HG02840 (cell line): ENCODE measurements around the gene PKIG.
"Not testable (repeated sequence)": the region's sequence is repeated elsewhere in the genome, so short reads cannot be mapped to it uniquely, and the experiment has no call there.

ENCODE experiments used
- ATAC-seq: cut with Tn5 transposase; IDR thresholded peaks from one replicate; pipeline ENCODE4 v1.9.1; 2021; ENCODE audit warnings: mild to moderate bottlenecking, moderate library complexity, moderate number of reproducible peaks; ENCODE audit not compliant: unreplicated experiment, low FRiP score

PKIG gene

DNA sequence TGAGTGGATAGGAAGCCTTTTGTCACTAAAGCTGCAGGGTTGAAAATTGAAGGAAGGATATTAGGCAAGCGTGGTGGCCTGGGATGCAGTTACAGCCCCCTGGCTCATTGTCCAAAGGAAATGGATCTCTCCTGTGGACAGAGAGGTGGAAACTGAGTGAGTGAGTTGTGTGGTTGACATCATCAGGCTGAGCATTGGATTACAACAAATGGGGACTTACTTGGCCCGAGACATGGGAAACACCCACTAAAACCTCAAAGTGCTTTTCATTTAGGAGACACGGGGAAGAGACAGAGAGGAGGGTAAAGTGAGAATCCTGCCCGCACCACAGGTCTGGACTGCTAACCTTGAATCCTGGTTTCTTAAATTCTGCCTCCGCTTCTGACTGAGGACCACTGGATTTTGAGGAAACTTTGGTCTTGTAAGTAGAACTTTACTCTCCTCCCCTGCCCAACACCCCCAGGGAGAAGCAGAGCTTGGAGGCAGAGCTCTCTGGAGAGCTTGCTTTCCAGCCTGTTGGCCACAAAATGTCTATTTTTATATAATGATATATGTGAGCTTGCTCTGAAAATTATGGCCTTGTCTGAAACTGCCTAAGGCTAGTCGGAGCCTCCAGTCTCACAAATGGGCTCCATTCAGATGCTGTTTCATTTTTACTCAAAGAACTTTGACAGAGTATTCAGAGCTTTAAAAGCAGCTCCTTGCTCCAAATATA is at the start of gene PKIG:
TSS of gene PKIG (plus strand) at position 269 of the 715 bp plus-strand sequence. CDS start 31,978 bp downstream, outside the sequence.
- ATAC-seq = no peak

DNA sequence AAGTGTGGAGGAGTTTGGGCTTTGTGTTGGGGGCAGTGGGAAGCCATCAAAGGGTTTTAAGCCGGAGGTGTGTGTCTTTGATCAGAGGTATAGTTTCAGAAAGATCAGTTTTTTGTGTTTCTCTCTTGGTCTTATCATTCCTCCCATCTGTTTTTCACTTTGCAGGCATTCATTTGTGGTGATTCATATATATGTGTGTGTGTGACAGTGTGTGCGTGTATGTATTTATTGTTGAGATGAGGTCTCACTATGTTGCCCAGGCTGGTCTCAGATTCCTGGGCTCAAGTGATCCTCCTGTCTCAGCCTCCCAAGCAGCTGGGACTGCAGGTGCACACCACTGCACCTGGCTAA is 49.4 kb upstream of the PKIG start:
- ATAC-seq = no peak

- no peak for ATAC-seq
Measured at GRCh38 chr20:44533928-44534327, 48.5 kb upstream of the PKIG start.

- no peak for ATAC-seq
Measured at GRCh38 chr20:44536175-44536574, 46.2 kb upstream of the PKIG start.

DNA sequence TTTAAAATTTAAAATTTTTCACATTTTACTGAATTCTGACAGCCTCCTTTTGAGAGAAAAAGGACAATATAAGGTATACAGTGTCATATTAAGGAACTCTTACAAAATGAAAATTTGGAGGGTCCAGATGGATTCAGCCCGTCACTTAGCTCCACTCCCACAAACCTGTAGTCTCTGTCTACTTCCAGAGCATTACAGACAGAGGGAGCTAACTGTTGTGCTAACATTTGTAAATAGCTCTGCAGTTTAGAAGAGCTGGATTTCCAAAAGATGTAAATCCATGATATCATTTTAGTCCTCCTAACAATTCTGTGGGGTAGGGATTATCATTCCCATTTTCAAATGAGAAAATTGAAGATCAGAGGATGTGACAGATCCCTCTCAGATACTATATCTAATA is 44.4 kb upstream of the PKIG start:
- no peak for ATAC-seq

GRCh38 chr20:44540834-44541233 is 41.5 kb upstream of the PKIG start:
- ATAC-seq = no peak

DNA sequence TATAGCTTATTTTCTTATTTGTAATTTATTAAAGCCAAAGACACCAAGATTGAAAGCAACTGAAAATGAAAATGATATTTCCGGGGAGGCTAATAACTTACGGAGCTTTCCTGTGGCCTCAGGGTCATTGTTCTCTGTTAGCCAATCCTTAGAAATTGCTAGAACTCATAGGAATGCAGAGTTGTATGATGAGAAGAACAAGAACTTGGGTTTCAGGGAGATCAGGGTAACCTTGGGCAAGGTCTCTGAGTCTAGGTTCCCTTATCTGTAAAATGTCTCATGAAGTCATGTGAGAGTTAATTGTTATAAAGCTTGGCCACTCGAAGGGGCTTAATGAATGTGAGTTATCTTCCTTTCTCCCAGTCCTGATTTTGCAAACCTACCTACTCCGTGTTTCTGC is 40.4 kb upstream of the PKIG start:
- ATAC-seq = no peak

DNA sequence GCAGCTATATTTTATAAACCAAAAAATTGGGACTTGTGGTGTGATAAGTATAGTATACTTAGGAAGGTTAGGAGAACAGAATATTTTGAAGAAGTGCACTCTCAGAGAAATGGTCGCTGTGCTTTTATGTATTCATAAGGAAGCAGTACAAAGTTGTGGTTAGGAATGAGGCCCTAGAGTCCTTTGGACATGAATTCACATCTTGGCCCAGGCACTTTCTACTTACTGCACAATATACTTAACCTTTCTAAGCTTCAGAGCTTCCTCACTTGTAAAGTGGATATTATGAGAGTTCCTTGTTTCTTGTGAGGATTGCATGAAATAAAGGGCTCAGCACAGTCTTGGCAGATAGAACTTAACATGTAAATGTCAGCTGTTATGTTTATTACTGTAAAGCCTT is 39.5 kb upstream of the PKIG start:
- no peak for ATAC-seq

DNA sequence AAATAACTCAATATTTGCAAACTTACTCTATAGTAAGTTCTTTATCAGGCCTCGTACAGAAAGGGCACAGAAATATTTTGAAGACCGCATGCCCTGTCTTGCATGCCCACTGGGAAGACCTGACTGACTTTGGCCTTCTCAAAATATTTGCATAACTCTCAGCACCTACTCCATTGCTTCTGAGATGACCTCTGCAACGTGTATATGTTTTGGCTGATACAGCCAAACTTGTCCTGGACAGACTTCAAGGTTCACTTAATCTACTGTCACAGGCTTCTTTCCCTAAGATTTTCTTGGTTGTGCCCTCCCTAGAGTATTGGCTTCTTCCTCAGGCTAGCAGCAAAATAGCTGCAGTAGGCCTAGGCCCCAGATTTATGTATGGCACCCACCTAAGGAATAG is 39.0 kb upstream of the PKIG start:
- no peak for ATAC-seq

GRCh38 chr20:44544263-44544662 is 38.1 kb upstream of the PKIG start:
- no peak for ATAC-seq

- no peak for ATAC-seq
Measured at GRCh38 chr20:44547419-44547818, 35.0 kb upstream of the PKIG start.

DNA sequence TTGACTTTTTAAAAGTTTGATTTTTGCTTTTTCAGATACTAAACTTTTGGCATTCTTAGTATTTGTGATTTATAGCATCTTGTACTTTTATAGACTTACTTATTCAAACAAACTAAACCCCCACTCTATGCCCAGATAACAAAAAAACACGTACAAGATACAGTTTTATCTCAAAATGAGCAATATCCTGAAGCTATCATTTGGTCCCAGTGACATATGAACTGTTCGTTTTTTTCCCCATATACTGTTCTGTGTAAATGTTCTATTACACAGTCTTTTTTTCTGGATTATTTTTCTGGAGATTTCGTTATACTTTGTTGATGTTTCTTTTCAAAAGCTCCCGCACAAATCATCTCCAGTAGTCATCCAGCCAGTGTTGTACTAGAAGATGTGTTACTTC is 33.3 kb upstream of the PKIG start:
- ATAC-seq = no peak

GRCh38 chr20:44552050-44552449 is 30.3 kb upstream of the PKIG start:
- no peak for ATAC-seq

DNA sequence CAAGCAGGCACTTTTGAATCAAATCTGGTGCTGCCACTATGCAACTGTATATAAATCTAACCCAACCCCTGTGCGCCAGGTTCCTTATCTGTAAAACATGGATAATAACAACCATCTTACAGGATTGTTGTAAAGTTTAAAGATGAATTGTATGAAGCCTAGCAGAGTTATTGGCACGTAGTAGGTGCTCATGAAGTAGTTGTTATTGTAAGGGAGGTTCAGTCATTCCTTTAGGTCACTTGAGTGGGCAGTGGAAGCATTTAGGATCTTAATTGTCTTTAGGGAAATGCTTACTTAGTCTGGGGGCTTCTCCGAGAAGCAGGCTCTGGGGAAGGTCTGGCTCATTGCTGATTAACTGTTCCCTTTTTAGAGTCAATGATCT is 29.8 kb upstream of the PKIG start:
- no peak for ATAC-seq

DNA sequence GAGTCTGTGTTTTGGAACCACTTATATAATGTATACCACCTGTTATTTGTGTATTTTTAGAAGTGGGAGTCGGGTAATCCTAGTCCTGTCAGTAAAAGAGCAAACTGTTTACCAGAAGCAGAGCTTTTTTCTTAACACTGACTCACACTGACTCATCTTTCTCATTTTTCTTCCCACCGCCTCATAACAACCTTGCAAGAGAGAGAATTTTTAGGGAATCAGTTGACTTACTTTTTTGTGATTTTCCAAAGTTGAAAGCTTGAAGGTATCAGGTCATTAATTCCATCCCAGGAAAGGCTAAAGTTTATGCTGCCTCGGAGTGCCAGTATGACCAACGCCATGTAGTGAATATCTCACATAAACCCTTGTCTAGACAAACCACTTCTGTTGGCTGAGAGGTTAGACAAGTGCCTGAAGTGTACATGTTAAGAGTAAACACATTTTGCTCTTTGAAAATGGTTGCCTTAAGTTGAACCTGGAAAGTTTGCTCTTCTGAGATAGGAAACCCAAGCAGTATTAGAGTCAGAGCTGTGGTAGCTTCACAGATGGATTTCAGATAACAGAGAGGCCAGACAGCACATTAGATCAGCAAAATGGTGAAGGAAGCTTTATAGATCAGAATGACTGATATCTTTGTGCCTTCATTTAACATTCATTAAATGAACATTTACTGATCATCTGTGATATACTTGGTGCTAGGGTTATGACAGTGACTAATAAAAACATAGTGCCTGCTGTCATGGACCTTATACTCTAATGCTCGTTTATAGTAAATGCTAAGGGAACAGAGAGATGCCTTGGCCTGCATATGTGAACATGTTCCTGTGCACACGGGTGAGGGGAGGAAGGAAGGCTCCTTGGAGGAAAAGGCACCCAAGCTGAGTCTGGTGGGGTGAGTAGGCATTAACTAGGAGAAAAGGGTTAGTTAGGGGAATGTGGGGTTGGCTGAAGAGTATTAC is 29.1 kb upstream of the PKIG start:
- ATAC-seq = no peak

DNA sequence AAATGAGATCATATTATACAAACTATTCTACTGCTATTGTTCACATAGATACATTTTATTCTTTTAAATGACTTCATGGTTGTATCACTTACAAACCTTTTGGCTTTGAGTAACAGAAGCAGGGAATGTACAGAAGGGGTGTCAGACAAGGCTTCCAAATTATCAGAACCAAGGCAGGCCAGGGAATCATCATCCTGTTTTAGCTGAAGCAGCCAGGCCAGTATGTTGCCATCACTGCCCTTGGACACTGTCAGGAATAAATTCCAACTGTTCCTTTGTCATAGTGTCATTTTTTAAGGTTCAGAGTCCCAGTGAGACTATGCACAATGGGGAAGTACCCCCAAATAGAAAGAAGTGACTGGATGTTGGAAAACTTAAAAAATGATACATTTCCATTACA is 23.1 kb upstream of the PKIG start:
- ATAC-seq = no peak

GRCh38 chr20:44560229-44560628 is 22.1 kb upstream of the PKIG start:
- ATAC-seq = no peak

DNA sequence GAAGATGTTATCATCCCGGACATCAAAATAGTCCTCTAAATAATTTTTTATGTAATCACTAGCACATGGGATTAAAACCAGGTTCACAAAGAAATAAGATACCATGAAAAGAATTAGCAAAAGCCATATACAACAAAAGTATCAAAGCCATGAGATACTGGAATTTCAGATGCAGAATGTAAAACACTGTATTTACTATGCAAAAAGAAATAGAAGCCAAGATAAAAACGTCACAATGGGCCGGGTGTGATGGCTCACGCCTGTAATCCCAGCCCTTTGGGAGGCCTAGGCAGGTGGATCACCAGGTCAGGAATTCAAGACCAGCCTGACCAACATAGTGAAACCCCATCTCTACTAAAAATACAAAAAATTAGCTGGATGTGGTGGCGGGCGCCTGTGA is 21.6 kb upstream of the PKIG start:
- ATAC-seq = not testable (repeated sequence)

DNA sequence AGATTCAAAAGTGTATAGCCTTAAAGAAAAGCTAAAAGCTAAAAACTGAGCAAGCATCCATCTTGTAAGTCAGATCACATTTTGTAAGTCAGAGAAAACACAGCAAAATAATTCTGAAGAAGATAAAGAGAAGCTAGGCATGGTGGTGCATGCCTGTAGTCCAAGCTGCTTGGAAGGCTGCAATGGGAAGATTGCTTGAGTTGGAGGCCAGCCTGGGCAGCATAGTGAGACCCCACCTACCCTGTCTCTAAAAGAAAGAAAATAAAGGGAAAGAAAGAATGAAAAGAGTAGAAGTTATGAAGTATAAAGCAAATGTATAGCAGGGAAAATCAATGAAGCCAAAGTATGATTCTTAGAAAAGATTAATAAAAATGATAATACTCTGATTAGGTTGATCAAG is 20.5 kb upstream of the PKIG start:
- no peak for ATAC-seq

DNA sequence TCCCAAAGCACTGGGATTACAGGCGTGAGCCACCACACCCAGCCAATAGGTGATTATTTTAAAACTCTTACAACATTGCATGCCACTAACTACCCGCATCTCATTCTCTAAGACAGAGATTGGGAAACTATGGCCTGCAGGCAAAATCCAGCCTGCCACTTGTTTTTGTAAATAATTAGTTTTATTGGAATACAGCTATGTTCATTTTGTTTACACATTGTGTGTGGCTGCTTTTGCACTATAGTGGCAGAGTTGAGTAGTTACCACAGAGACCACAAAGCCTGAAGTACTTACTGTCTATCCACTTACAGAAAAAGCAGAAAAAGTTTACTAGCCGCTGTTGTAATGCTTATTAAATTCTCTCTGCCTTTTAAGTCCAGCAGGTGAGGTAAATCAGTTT is 16.4 kb upstream of the PKIG start:
- ATAC-seq = no peak

- ATAC-seq = no peak
Measured at GRCh38 chr20:44566811-44567210, 15.6 kb upstream of the PKIG start.

DNA sequence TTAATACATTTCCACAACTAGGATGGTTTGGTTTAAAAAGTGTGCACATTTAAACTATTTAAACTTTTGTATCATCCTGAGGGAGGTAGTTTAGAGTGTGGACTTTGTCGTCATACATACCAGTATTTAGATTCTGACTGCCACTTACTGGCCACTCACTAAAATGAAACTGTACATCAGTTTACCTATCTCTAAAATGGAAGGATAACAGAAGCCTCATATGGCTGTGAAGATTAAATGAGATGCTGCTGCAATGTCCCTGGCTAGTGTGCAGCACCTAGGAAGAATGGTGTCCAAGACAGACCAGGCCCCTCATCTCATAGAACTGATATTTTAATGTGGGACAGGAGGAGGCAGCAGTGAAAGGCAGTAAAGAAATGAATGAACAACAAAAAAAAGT is 12.0 kb upstream of the PKIG start:
- no peak for ATAC-seq
